Thymus (tissue), 11 donors: Measurements from ENCODE around the gene MFAP5. TPM values are rescaled to one million over a fixed set of nuclear protein-coding genes. Genes with fewer than 3 reads are reported as not detected.

Experiments used
- DNase-seq, 9 donors: peaks; one replicate each; pipeline ENCODE4 v3.0.0-alpha.2; 2013; ENCODE audit warnings: low spot score in 9 of 9, low read depth in 6 of 9, missing footprints in 1 of 9
- H3K27ac ChIP-seq, 2 donors: one replicate each; pipeline ENCODE4 v1.5.1; 2013; ENCODE audit warnings: control low read depth in 1 of 2, low read depth in 1 of 2, low read length in 1 of 2, mild to moderate bottlenecking in 1 of 2, moderate library complexity in 1 of 2
- H3K27me3 ChIP-seq, 2 donors: one replicate each; pipeline ENCODE4 v1.5.1; 2013; ENCODE audit warnings: low read length in 1 of 2; ENCODE audit not compliant: control insufficient read depth in 2 of 2, insufficient read depth in 1 of 2
- H3K36me3 ChIP-seq, 2 donors: one replicate each; pipeline ENCODE4 v1.5.1; 2013; ENCODE audit warnings: low read length in 1 of 2, mild to moderate bottlenecking in 1 of 2, moderate library complexity in 1 of 2; ENCODE audit not compliant: control insufficient read depth in 2 of 2, insufficient read depth in 2 of 2
- H3K4me1 ChIP-seq, 2 donors: one replicate each; pipeline ENCODE4 v1.5.1; 2013; ENCODE audit warnings: low read length in 2 of 2; ENCODE audit not compliant: control insufficient read depth in 2 of 2, insufficient read depth in 2 of 2
- H3K4me3 ChIP-seq, 2 donors: one replicate each; pipeline ENCODE4 v1.5.1; 2013; ENCODE audit warnings: low read length in 2 of 2, control low read depth in 1 of 2, mild to moderate bottlenecking in 1 of 2
- H3K9me3 ChIP-seq, 2 donors: one replicate each; pipeline ENCODE4 v1.5.1; 2013; ENCODE audit warnings: low read length in 1 of 2, mild to moderate bottlenecking in 1 of 2; ENCODE audit not compliant: control insufficient read depth in 2 of 2, insufficient read depth in 1 of 2
- WGBS: extraction: QIAGEN DNeasy Blood & Tissue Kit; methylation state at CpG from one replicate; pipeline ENCODE4 v1.1.7; 2013; 5-methylcytosine and 5-hydroxymethylcytosine counted together
- polyA plus RNA-seq: library from polyadenylated mRNA; stranded (reverse); fragments of 200-250 nt; gene quantifications from one replicate; pipeline ENCODE4 v1.2.3, GENCODE V29; 2013
- total RNA-seq: library from RNA; stranded (reverse); fragments of 120-200 nt; gene quantifications from one replicate; pipeline ENCODE4 v1.2.4, GENCODE V29; 2013
- donor health status: healthy.

Gene MFAP5
- total and polyA plus RNA-seq, 2 donors = 6.7 to 7.5 TPM

- no peak for DNase-seq
- no peaks in the 10 kb centered on the region for H3K4me1 ChIP-seq
- H3K27me3 ChIP-seq = no peaks in the 10 kb centered on the region
- H3K36me3 ChIP-seq = no peaks in the 10 kb centered on the region
- no peak overlapping the region for H3K4me3 ChIP-seq
- peak overlapping the region in 1 of 2 donors; percentile 31 for H3K27ac ChIP-seq
- no peaks in the 10 kb centered on the region for H3K9me3 ChIP-seq
- WGBS = 96% methylated on average over 11 of the region's 11 CpGs
Measured at GRCh38 chr12:8681129-8681884, 18.7 kb upstream of the MFAP5 start.

GRCh38 chr12:8680533-8680932 lies 17.9 kb upstream of the MFAP5 start:
- peaks cover 0 to 5% of the 10 kb centered on the region in 2 donors for H3K4me1 ChIP-seq
- no peaks in the 10 kb centered on the region for H3K9me3 ChIP-seq
- no peak overlapping the region for H3K27ac ChIP-seq
- no peaks in the 10 kb centered on the region for H3K36me3 ChIP-seq
- no peak overlapping the region for H3K4me3 ChIP-seq
- WGBS = 95% methylated on average over 9 of the region's 9 CpGs
- no peaks in the 10 kb centered on the region for H3K27me3 ChIP-seq
- no peak for DNase-seq

- Histone ChIP-seq H3K27me3 (no peaks in the 10 kb centered on the region), H3K9me3 (no peaks in the 10 kb centered on the region), H3K36me3 (no peaks in the 10 kb centered on the region), H3K4me3 (no peak overlapping the region), H3K4me1 (peaks cover 0 to 5% of the 10 kb centered on the region in 2 donors), H3K27ac (no peak overlapping the region)
- DNase-seq = no peak
- WGBS = 90% methylated on average over 3 of the region's 3 CpGs
Measured at GRCh38 chr12:8678661-8679111, 16.1 kb upstream of the MFAP5 start.

- Histone ChIP-seq H3K27me3 (no peaks in the 10 kb centered on the region), H3K4me3 (no peak overlapping the region), H3K36me3 (no peaks in the 10 kb centered on the region), H3K27ac (no peak overlapping the region), H3K9me3 (no peaks in the 10 kb centered on the region), H3K4me1 (peaks cover 0 to 5% of the 10 kb centered on the region in 2 donors)
- DNase-seq = no peak
- WGBS = 99% methylated on average over 3 of the region's 3 CpGs
Measured at GRCh38 chr12:8677362-8677761, 14.7 kb upstream of the MFAP5 start.

- WGBS = 93% methylated on average over 4 of the region's 4 CpGs
- H3K4me1 ChIP-seq = peaks cover 0 to 5% of the 10 kb centered on the region in 2 donors
- no peaks in the 10 kb centered on the region for H3K9me3 ChIP-seq
- H3K27ac ChIP-seq = no peak overlapping the region
- H3K4me3 ChIP-seq = no peak overlapping the region
- no peaks in the 10 kb centered on the region for H3K36me3 ChIP-seq
- DNase-seq = no peak
- H3K27me3 ChIP-seq = no peaks in the 10 kb centered on the region
Measured at GRCh38 chr12:8676651-8677050, 14.0 kb upstream of the MFAP5 start.

- H3K4me1 ChIP-seq = peaks cover 0 to 5% of the 10 kb centered on the region in 2 donors
- WGBS = 30% methylated on average over 3 of the region's 3 CpGs
- DNase-seq = no peak
- no peaks in the 10 kb centered on the region for H3K27me3 ChIP-seq
- no peaks in the 10 kb centered on the region for H3K36me3 ChIP-seq
- peak overlapping the region in 1 of 2 donors; percentile 56 for H3K27ac ChIP-seq
- no peaks in the 10 kb centered on the region for H3K9me3 ChIP-seq
- no peak overlapping the region for H3K4me3 ChIP-seq
Measured at GRCh38 chr12:8675591-8676036, 13.0 kb upstream of the MFAP5 start.

- WGBS = 96% methylated on average over 5 of the region's 5 CpGs
- no peak overlapping the region for H3K27ac ChIP-seq
- no peaks in the 10 kb centered on the region for H3K9me3 ChIP-seq
- no peaks in the 10 kb centered on the region for H3K36me3 ChIP-seq
- peaks cover 0 to 5% of the 10 kb centered on the region in 2 donors for H3K4me1 ChIP-seq
- no peak overlapping the region for H3K4me3 ChIP-seq
- H3K27me3 ChIP-seq = no peaks in the 10 kb centered on the region
- DNase-seq = no peak
Measured at GRCh38 chr12:8672381-8672780, 9.8 kb upstream of the MFAP5 start.

- H3K9me3 ChIP-seq = no peaks in the 10 kb centered on the region
- H3K27me3 ChIP-seq = no peaks in the 10 kb centered on the region
- H3K27ac ChIP-seq = no peak overlapping the region
- no peaks in the 10 kb centered on the region for H3K4me1 ChIP-seq
- H3K36me3 ChIP-seq = no peaks in the 10 kb centered on the region
- no peak for DNase-seq
- 84% methylated on average over 2 of the region's 2 CpGs for WGBS
- no peak overlapping the region for H3K4me3 ChIP-seq
Measured at GRCh38 chr12:8668441-8668840, 5.8 kb upstream of the MFAP5 start.

GRCh38 chr12:8667270-8667669 lies 4.6 kb upstream of the MFAP5 start:
- H3K4me1 ChIP-seq = no peaks in the 10 kb centered on the region
- no peak overlapping the region for H3K4me3 ChIP-seq
- WGBS = 55% methylated on average over 2 of the region's 2 CpGs
- no peaks in the 10 kb centered on the region for H3K27me3 ChIP-seq
- no peaks in the 10 kb centered on the region for H3K9me3 ChIP-seq
- H3K36me3 ChIP-seq = no peaks in the 10 kb centered on the region
- H3K27ac ChIP-seq = no peak overlapping the region
- no peak for DNase-seq
